ENCODE data around the gene ID1.
A peak's percentile ranks its signal among the peaks of the same experiment; 100 is the strongest.
"Not testable (repeated sequence)": the region's sequence is repeated elsewhere in the genome, so short reads cannot be mapped to it uniquely, and the experiment has no call there.

ID1 gene

DNA sequence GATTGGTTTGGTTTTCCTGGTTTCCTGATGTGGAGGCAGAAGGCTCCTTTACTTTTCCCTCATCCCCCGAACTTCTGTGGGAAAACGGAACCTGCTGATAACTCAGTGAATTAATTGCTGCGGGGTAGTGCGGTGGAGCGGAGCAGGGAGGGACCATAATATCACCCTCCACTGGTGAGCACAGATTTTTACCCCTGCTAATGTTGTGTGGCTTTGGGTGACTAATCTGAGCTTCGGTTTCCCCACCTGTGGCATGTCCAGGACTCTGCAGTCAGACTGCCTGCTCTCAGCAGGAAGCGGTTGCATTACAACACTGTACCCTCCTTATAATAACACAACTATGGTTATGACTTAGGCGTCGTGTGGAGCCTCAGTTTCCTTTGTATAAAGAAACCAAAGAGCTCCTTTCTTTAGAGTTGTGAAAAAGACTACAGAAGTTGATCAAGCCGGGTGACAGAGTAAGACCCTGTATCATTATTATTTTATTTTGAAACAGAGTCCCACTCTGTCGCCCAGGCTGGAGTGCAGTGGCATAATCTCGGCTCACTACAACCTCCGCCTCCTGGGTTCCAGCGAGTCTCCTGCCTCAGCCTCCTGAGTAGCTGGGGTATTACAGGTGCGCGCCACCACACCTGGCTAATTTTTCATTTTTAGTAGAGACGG is 2.2 kb upstream of the ID1 start:
- DNase-seq: no peak

DNA sequence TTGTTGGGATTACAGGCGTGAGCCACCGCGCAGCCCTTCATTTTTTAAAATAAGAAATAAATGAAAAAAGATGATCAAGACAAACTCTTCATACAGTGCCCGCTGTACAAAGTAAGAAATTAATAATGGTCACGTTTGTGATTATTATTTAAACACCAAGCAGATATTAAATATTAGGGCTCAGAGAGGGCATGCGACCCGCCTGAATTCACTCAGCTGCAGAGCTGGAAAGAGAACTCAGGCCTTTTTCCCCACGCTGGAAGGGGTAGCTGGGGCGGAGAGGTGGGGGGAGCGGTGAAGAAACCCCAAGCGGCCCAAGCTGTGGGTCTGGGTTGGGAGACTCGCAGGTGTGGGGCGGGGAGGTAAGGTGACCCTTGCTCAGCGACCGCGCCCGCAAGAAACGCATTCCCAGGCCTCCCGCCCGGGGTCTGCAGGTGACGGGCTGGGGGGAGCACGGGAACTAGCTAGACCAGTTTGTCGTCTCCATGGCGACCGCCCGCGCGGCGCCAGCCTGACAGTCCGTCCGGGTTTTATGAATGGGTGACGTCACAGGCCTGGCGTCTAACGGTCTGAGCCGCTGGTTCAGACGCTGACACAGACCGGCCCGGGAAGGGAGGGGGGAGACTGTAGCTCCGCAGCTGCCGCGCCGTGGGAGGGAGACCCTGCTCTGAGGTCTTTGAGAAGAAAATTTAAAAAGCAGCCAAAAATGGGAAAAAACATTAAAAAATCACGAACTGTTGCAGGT is 1.1 kb upstream of the ID1 start:
- DNase-seq: peak; percentile 96

DNA sequence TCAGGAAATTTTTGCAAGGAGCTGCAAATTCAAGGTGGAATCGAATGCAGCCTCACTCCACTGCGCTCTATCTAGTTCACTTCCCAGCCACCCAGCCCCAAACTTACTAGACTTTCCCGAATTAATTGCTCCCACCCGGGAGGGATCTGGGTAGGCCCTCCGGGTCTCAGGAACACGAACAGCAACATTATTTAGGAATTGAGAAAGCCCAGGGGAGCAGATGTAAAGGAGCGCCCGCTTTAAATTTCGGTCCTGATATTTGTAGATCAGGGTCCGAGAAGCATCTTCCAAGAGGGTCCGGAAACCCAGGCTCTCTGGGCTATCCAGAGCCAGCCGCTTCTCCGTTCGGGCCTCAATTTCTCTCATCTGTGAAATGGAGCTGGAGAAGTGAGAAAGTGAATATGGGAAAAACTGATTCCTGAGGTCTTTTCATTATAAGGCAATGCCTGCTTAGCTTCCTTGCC is 490 bp upstream of the ID1 start:
- DNase-seq: no peak

DNA sequence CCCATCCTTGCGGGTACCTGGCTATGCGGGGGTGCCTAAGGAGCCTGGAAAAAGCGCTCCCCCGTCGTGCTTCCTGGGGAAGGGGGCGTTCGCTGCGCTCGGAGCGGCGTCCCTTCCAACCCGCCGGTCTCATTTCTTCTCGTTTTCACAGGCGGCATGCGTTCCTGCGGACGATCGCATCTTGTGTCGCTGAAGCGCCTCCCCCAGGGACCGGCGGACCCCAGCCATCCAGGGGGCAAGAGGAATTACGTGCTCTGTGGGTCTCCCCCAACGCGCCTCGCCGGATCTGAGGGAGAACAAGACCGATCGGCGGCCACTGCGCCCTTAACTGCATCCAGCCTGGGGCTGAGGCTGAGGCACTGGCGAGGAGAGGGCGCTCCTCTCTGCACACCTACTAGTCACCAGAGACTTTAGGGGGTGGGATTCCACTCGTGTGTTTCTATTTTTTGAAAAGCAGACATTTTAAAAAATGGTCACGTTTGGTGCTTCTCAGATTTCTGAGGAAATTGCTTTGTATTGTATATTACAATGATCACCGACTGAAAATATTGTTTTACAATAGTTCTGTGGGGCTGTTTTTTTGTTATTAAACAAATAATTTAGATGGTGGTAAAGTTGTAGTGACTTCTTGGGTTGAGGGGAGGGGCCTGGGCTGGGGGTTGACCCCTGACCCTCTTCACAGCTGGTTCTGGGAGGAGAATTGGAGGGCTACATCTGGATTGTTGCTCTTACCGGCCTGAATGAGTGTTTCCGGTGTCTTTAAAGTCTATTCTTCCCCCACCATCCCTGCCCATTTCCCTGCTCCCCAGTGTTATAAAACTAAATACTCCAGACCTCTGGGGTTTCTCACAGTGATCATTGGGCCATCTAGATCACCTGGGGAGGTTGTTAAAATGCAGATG is 1.1 kb downstream of the ID1 start:
- DNase-seq: peak; percentile 80

DNA sequence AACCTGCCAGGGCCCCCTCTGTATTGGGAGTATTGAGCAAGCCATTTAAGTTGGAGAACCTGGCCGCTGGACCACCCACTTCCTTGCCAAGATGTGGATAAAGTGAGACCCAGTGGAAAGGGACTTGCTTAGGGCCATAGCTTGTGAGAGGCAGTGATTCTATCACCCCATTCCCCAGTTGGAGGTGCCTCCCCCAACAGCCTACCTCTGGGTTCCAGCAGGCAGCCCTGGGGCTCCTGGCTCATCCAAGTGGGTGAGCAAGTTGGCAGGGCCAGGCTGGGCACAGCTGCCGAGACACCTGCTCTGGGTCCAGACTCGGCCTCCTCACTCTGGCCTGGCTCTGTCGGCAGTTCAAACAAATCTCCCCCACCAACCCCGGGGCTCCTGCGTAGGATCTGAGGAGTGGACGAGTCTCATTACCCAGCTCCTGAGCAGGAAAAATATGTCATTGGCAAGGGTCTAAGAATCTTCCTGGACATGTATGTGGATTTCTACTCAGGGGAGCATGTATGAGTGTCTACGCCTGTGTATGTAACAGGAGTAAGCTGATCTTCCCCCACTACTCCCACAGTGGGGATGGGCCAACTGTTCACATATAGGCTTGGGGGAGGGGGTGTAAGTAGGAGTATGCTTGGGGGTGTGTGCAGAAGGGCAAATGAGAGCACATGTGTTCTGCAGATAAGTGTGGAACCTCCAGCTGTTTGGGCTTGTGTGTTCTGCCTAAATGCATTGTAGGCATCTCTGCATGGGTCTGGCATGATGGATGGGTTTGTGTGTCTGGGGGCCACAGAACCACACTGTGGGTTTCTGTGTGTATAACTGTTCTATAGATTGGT is 1.9 kb downstream of the ID1 start:
- DNase-seq: peak; percentile 51

DNA sequence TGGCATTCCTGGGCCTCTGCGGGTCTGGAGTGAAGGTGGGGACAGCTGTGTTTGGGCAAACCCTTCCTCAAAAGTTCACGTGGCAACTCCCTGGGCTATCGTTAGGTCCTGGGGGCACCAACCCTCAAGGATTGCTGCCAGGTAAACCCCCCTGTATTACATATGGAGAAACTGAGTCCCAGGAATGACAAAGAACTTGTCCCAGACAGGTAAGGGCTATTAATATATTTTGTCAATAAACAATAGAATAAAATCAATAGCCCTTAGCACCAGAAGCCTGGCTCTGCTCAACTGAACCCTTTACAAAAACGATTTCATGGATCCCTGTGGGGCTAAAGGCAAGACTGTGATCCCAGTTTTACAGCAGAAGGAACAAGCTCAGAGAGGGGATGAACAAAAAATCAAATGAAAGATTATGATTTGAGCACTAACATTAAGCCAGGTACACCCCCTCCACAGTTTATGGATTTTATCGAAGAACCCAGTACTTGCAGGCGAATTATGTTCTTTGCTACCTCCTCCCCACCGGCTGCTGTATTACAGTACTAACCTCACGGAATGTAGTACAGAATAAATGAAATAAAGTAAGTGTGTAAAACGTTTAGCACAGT is 2.7 kb downstream of the ID1 start:
- DNase-seq: peak; percentile 31

DNA sequence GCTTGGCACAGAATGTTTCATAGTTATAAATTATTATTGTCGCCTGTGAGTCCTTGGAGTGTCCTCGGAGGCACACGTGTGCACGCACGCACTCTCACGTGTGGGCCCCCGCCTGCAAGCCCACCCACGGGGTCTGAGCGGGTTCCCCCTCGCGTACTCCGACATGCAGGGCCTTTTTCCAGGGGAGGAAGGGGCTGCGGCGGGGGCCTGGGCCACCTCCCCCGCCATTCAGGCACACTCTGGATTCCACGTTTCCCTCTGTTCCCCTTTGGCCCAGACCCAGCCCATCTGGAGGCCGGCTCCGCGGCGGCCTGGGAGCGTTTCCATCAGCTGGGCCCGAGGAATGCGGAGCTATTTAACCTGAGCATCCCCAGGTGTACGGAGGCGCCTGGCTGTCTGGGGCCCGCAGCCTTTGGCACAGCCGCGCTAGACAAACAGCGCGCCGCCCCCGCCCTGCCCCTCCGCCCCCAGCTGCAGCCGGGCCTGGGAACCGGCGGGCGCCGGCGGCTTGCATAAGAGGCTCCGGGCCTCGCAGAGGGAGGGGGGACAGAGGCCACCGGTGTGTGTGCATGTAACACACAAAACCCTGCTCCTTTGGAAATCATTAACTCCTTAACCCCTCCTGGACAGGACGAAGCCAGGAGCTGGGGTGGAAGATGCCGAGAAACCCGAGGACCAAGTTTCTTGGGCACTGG is 3.3 kb downstream of the ID1 start:
- peak; percentile 70 for DNase-seq

DNA sequence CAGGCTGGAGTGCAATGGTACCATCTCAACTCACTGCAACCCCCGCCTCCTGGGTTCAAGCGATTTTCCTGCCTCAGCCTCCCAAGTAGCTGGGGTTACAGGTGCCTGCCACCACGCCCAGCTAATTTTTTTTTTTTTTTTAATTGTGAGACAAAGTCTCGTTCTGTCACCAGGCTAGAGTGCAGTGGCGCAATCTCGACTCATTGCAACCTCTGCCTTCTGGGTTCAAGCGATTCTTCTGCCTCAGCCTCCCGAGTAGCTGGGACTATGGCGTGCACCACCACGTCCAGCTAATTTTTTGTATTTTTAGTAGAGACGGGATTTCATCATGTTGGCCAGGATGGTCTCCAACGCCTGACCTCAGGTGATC is 7.2 kb downstream of the ID1 start:
- not testable (repeated sequence) for DNase-seq

DNA sequence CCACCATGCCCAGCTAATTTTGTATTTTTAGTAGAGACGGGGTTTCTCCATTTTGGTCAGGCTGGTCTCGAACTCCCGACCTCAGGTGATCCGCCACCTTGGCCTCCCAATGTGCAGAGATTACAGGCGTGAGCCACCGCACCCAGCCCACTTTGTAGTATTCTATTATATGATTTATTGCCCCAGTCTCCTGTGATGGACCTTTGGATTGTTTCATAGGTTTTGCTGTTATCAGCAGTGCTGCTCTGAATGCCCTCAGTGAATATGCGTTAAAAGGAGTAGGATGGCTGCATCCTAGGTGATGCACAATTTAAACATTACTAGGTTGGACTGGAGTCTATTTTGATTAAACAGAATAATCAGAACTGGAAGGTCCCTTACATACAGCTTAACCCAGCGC is 10.3 kb downstream of the ID1 start:
- DNase-seq: no peak

DNA sequence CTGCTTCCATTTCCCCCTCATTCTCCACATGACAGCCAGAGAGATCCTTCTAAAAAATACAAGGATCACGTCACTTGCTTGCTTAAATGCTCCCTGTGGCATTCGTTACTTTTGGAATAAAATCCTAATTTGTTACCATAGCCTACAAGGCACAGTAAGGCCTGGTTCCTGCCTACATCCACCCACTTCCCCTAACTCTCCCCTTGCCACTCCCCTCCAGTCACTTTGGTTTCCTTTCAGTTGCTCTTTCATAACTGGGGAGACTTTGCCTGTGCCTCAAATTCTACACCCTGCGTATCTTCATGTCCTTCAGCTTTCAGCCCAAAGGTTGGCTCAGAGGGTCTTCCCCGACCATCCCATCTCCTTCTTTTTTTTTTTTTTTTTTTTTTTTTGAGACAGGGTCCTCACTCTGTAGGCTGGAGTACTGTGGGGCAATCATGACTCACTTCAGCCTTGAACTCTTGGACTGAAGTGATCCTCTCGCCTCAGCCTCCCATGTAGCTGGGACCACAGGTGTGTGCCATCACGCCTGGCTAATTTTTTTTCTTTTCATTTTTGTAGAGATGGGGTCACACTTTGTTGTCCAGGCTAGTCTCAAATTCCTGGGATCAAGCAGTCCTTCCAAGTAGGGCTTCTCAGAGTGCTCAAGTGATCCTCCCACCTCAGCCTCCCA is 12.5 kb downstream of the ID1 start:
- DNase-seq: no peak

DNA sequence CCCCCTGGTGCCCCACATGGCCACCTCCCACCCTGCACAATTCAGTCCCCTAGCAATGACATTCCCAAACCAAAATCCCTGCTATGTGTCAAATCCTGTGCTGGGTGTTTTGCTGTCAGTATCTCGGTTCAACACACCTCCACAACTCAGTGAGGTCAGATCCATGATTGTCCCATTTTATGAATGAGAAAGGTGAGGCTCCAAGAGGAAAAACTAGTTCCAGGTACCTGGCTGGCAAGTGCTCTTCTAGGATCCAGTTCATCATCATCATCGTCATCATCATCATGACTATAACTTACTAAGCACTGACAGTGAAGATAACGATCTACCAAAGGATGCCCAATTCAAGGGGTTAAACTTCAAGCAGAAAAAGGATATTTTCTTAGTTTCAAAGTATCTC is 15.2 kb downstream of the ID1 start:
- DNase-seq: no peak

DNA sequence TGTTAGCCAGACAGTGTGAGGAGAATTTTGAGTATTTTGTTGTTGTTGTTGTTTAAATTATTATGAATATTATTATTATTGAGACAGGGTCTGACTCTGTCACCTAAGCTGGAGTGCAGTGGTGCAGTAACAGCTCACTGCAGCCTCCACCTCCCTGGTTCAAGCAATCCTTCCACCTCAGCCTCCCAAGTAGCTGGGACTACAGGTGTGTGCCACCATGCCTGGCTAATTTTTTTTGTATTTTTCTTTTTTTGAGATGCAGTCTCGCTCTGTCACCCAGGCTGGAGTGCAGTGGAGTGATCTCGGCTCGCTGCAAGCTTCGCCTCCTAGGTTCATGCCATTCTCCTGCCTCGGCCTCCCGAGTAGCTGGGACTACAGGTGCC is 18.0 kb downstream of the ID1 start:
- not testable (repeated sequence) for DNase-seq

DNA sequence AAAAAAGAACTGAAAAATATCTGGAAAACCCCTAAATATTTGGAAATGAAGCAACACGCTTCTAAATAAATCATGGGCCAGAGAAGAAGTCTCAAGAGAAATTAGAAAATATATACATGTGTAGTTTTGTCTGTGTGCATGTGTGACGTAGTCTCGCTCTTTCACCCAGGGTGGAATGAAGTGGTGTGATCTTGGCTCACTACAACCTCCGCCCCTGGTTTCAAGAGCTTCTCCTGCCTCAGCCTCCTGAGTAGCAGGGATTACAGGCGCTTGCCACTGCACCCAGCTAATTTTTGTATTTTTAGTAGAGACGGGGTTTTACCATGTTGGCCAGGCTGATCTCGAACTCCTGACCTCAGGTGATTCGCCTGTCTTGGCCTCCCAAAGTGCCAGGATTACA is 21.4 kb downstream of the ID1 start:
- not testable (repeated sequence) for DNase-seq

DNA sequence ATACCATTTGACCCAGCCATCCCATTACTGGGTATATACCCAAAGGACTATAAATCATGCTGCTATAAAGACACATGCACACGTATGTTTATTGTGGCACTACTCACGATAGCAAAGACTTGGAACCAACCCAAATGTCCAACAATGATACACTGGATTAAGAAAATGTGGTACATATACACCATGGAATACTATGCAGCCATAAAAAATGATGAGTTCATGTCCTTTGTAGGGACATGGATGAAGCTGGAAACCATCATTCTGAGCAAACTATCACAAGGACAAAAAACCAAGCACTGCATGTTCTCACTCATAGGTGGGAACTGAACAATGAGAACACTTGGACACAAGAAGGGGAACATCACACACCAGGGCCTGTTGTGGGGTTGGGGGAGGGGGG is 23.0 kb downstream of the ID1 start:
- not testable (repeated sequence) for DNase-seq

DNA sequence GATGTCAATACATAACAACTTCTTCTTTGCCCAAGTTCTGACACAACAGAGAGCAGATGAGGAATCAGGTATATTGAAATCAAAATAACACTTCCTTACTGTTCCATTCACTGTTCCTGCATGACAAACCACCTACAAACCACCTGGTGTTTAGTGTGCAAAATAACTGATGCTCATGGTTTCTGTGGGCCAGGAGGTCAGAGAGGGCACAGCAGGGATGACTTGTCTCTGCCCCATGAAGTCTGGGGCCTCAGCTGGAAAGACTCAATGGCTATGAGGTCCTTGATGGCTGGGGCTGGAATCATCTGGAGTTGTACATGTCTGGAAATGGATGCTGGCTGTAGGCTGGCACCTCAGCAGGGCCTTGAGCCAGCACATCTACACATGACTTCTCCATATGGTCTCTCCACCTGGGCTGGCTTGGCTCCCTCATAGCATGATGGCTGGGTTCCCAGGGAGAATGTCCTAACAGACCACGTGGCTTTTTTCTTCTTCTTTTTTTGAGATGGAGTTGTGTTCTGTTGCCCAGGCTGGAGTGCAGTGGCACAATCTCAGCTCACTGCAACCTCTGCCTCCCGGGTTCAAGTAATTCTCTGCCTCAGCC is 25.2 kb downstream of the ID1 start:
- DNase-seq: no peak

DNA sequence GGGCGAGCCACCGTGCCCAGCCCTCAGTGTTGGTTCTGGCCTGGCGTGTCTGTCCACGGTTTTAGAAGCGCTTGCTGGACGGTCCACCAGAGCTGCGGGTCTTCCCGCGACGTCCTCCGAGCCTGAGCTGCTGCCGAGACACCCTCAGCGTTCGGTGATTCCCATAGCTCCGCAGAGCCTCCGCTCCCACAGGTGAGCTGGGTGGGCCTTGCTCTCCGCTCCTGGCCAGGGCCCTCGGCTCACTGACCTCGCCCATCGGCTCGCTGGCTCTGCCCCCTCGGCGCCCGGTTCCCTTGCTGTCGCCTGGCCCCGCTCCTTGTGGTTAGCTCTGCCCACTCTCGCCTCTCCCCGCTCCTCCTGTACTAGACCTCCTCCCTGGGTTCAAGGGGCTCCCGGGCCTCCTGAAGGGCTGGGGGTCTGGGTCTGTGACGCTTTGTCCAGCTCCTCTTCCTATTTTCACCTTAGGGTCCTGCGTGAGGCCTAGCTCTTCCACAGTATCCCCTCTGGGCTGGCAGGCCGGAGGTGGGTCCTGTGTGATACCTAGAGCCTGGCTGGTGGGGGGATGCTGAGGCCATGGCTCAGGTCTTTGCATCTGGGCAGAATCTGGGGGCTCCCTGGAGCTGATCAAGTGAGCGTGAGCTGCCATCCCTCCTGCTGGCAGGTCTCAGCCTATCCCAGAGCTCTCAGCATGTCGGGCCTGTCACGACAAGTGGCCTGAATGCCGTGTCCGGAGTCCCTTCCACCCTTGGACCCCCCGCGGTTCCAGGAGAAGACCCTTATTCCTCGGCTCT is 27.7 kb downstream of the ID1 start:
- DNase-seq: no peak

DNA sequence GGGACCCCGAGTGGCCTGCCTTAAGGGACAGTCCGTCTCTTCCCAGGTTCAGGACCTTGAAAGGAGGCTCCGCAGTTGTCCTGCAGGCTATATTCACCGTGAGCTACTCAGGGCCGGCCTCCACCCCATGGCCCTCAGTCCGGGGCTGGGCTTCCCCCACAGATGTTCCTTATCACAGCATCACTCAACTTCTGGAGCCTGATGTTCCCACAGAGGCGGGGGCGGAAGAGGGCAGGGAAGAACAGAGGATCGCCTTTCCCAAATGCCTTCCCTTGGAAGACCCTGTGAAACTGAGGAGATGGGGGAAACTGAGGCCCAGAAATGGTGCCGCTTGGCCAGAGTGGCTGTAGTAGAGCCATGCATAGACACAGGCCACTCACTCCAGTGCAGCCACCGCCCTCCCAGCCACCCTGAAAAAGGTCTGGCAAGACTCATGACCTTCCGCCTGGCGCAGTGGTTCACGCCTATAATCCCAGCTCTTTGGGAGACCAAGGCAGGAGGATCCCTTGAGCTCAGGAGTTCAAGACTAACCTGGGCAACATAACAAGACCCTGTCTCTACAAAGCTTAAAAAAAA is 28.3 kb downstream of the ID1 start:
- DNase-seq: no peak

DNA sequence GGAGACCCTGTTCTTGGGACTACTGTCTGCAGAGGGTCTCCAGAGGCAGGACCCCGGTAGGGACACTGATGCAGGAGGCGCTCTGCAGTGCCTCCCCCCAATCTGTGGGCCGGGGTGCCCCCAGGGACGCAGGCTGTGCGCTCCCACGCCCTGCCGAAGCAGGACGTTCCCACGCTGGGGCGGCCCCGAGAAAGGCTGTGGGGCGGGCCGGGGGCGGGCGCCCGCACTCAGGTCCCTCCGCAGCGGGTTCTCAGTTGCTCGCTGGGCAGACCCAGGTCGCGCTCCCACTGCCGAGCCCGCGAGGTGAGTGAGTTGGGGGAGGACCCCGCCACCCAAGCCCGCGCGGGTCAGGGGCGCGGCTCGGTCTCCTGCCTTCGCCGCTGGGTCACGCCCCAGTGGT is 32.6 kb downstream of the ID1 start, which contains the start of gene COX4I2:
Gene COX4I2, plus strand, starts transcription at position 253 of the 400 bp plus-strand sequence. CDS start 1,106 bp downstream, outside the sequence.
- DNase-seq: peak; percentile 47

DNA sequence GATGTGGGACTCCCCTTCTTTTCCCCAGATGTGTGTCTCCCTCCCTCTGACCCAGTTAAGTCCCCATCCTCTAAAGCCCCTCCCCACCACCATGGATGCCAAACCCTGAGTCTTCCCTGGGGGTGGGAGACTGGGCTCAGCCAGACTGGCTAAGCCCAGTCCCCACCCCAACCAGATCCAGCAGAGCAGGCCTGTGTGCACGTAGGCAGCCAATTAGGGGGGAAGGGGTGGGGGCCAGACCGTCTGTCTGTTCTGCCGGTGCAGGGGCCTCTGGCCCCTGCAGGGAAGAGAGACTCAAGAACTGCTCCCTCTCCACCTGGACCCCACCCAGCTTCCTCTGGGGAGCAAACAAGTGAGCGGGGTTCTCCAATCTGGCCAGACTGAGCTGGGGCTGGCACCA is 33.2 kb downstream of the ID1 start:
- peak; percentile 26 for DNase-seq
